K562 (cell line): Measurements from ENCODE around the gene CDPF1. TPM values are rescaled to one million over a fixed set of nuclear protein-coding genes. Genes with fewer than 3 reads are reported as not detected.
A peak's percentile ranks its signal among the peaks of the same experiment; 100 is the strongest.

Experiments used
- EHMT2 ChIP-seq: fragments of 450-650 bp; IDR thresholded peaks from 2 replicates; pipeline ENCODE4 v1.6.1; 2018; ENCODE audit warnings: antibody characterized with exemption
- ESRRA ChIP-seq: fragments of 450-650 bp; IDR thresholded peaks from 2 replicates; pipeline ENCODE4 v1.6.1; 2014; ENCODE audit warnings: low read depth, mild to moderate bottlenecking, moderate library complexity, borderline replicate concordance
- ETV5 ChIP-seq: sonication (generic); formaldehyde crosslinking; IDR thresholded peaks from 2 replicates; pipeline ENCODE4 v1.4.0; 2020; ENCODE audit warnings: low read depth, mild to moderate bottlenecking, missing genetic modification reagents
- HNRNPLL ChIP-seq: fragments of 200-400 bp; formaldehyde crosslinking; IDR thresholded peaks from 2 replicates; pipeline ENCODE4 v1.6.1; 2017; ENCODE audit warnings: low read length, low read depth, mild to moderate bottlenecking; ENCODE audit not compliant: poor library complexity, severe bottlenecking
- MAX ChIP-seq: sonication (generic); formaldehyde crosslinking; IDR thresholded peaks from 2 replicates; pipeline ENCODE4 v1.9.0; 2022; ENCODE audit warnings: mild to moderate bottlenecking, missing genetic modification reagents
- MEF2D ChIP-seq: conservative IDR thresholded peaks from 2 replicates; pipeline ENCODE4 v1.6.1; 2016; ENCODE audit warnings: low read depth, missing genetic modification characterization, missing compliant biosample characterization
- MXI1 ChIP-seq: IDR thresholded peaks from 2 replicates; pipeline ENCODE4 v1.6.1; 2011; ENCODE audit warnings: low read depth, mild to moderate bottlenecking, improper control_type of control experiment, low read length
- POLR3G ChIP-seq: IDR thresholded peaks from 2 replicates; pipeline ENCODE4 v1.6.1; 2011; ENCODE audit not compliant: insufficient read length, insufficient replicate concordance; ENCODE audit errors: extremely low read depth
- RBM17 ChIP-seq: fragments of 200-400 bp; formaldehyde crosslinking; IDR thresholded peaks from 2 replicates; pipeline ENCODE4 v1.6.1; 2017; ENCODE audit warnings: low read depth, mild to moderate bottlenecking, low read length, borderline replicate concordance
- ZBTB34 ChIP-seq: fragments of 250-450 bp; sonication (Bioruptor Pico); IDR thresholded peaks from 2 replicates; pipeline ENCODE4 v1.8.0; 2021; ENCODE audit warnings: mild to moderate bottlenecking, moderate library complexity
- ZFP30 ChIP-seq: fragments of 250-450 bp; sonication (Bioruptor Pico); IDR thresholded peaks from 2 replicates; pipeline ENCODE4 v1.8.0; 2022; ENCODE audit warnings: moderate library complexity, mild to moderate bottlenecking, inconsistent platforms, borderline replicate concordance
- ZNF124 ChIP-seq: sonication (generic); formaldehyde crosslinking; IDR thresholded peaks from 2 replicates; pipeline ENCODE4 v1.8.1; 2022; ENCODE audit warnings: missing genetic modification reagents
- ZNF224 ChIP-seq: sonication (generic); formaldehyde crosslinking; IDR thresholded peaks from 2 replicates; pipeline ENCODE4 v1.8.0; 2022; ENCODE audit warnings: mild to moderate bottlenecking, missing genetic modification reagents
- ZNF398 ChIP-seq: fragments of 250-450 bp; sonication (Bioruptor Pico); IDR thresholded peaks from 2 replicates; pipeline ENCODE4 v1.8.0; 2021; ENCODE audit warnings: moderate library complexity, mild to moderate bottlenecking, inconsistent platforms
- ZNF57 ChIP-seq: fragments of 450-650 bp; formaldehyde crosslinking; IDR thresholded peaks from 2 replicates; pipeline ENCODE4 v1.4.0; 2020; ENCODE audit warnings: mild to moderate bottlenecking, moderate library complexity
- ZNF77 ChIP-seq: fragments of 250-450 bp; sonication (Bioruptor Pico); IDR thresholded peaks from 2 replicates; pipeline ENCODE4 v1.5.0; 2020
- polyA plus RNA-seq, 8 experiments: library from polyadenylated mRNA; depleted of rRNA in 4 of 8; stranded (reverse) in 5 of 8; unstranded in 3 of 8; fragments of >200 nt; fragmentation: Nextera tagmentation in 2 of 8; fragmentation: Illumina TruSeq in 1 of 8; extraction: Ambion mirVana in 2 of 8; extraction: Trizol in 1 of 8; gene quantifications; 2 replicates each; pipeline versions ENCODE4 v1.2.1 to v1.2.3, GENCODE V29; 2011 to 2014; ENCODE audit warnings: inconsistent platforms in 1 of 8, missing spikeins in 1 of 8
- total RNA-seq, 7 experiments: library from RNA; depleted of rRNA in 6 of 7; stranded (reverse); fragments of >200 nt in 6 of 7; fragmentation: Illumina TruSeq in 2 of 7; extraction: Trizol in 2 of 7; gene quantifications; 2 replicates each; pipeline versions ENCODE4 v1.2.1 to v1.2.3, GENCODE V29; 2011 to 2021; ENCODE audit warnings: low replicate concordance in 1 of 7
- TF ChIP-seq, protein P1 (sequence below): fragments of 450-650 bp; IDR thresholded peaks from one replicate; pipeline ENCODE4 v1.6.1; 2018; ENCODE audit warnings: mild to moderate bottlenecking, moderate library complexity; ENCODE audit not compliant: partially characterized antibody
- TF ChIP-seq, protein P2 (sequence below): fragments of 250-450 bp; sonication (Bioruptor Pico); IDR thresholded peaks from 2 replicates; pipeline ENCODE4 v1.8.0; 2021; ENCODE audit warnings: borderline replicate concordance, mild to moderate bottlenecking, moderate library complexity; ENCODE audit not compliant: poor library complexity, severe bottlenecking

Gene CDPF1
- total and polyA plus RNA-seq, 9 of the 15 experiments (the other 6 are each of a cell fraction or from before 2014, with no cell fraction given), result 0.84 to 19.5 (median 9.1) TPM

GRCh38 chr22:46297151-46297812 lies 47.2 kb upstream of the CDPF1 start (continued):
- TF ChIP-seq, protein P1, sequence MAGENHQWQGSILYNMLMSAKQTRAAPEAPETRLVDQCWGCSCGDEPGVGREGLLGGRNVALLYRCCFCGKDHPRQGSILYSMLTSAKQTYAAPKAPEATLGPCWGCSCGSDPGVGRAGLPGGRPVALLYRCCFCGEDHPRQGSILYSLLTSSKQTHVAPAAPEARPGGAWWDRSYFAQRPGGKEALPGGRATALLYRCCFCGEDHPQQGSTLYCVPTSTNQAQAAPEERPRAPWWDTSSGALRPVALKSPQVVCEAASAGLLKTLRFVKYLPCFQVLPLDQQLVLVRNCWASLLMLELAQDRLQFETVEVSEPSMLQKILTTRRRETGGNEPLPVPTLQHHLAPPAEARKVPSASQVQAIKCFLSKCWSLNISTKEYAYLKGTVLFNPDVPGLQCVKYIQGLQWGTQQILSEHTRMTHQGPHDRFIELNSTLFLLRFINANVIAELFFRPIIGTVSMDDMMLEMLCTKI, result no peak
- TF ChIP-seq, protein P2, sequence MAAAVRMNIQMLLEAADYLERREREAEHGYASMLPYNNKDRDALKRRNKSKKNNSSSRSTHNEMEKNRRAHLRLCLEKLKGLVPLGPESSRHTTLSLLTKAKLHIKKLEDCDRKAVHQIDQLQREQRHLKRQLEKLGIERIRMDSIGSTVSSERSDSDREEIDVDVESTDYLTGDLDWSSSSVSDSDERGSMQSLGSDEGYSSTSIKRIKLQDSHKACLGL (CRISPR knock-in tag), result no peak
- TF ChIP-seq ZBTB34 (no peak), MAX (CRISPR knock-in tag) (0 out of 2 replicates have a peak, but pooled peaks have one; percentile 2), POLR3G (no peak), HNRNPLL (no peak), ZFP30 (CRISPR knock-in tag) (no peak), EHMT2 (no peak), ZNF77 (CRISPR knock-in tag) (no peak), ZNF57 (CRISPR knock-in tag) (no peak), ZNF224 (CRISPR knock-in tag) (no peak), MXI1 (no peak), ESRRA (no peak), ZNF398 (CRISPR knock-in tag) (no peak), ZNF124 (no peak), RBM17 (no peak), ETV5 (CRISPR knock-in tag) (no peak), MEF2D (tag) (no peak)
- TF ChIP-seq, all 486 proteins: peak for 5
